ENCODE data around the gene PDE6A. TPM values are rescaled to one million over a fixed set of nuclear protein-coding genes. Genes with fewer than 3 reads are reported as not detected.

The PDE6A gene
- total RNA-seq, 4 donors from 2014 or later = not detected

DNA sequence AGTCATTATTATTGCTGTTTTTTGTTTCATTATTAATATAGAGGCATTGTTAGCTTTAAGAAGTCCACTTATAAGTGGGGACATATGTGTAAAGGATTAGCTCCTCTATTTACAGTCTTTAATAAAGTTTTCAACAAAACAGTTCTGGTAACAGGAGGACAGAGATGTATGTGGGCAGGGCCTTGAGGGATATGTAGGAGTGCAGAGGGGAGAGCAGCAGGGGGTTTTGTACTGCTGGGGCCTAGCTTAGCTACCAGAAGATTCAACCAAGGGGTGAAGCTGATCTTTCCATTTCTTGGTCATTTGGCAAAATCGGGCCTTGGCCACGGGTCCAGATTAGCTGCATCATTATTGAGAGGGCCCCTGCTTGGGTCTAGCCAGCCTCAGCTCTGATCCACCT lies 124.6 kb downstream of the PDE6A start:
- intact Hi-C loops (cut with DNase I) = no loop called here
- no peak for DNase-seq (ENCODE audit: extremely low spot score)
- Histone ChIP-seq H3K4me3 (no peak overlapping the region), H3K4me1 (peaks cover 30 to 38% (median 35%) of the 10 kb centered on the region in 4 donors), H3K27me3 (no peaks in the 10 kb centered on the region), H3K36me3 (peaks cover 0 to 12% (median under 1%) of the 10 kb centered on the region in 4 donors), H3K27ac (replicated peaks in 1 of 4) (no peak overlapping the region), H3K9me3 (no peaks in the 10 kb centered on the region)
- TF ChIP-seq EP300 (IDR thresholded peaks at IDR 0.05) (no peak), POLR2A (IDR thresholded peaks at IDR 0.05; ENCODE audit: low read depth) (no peak), POLR2AphosphoS5 (IDR thresholded peaks at IDR 0.05) (no peak)
- TF ChIP-seq, protein P1, sequence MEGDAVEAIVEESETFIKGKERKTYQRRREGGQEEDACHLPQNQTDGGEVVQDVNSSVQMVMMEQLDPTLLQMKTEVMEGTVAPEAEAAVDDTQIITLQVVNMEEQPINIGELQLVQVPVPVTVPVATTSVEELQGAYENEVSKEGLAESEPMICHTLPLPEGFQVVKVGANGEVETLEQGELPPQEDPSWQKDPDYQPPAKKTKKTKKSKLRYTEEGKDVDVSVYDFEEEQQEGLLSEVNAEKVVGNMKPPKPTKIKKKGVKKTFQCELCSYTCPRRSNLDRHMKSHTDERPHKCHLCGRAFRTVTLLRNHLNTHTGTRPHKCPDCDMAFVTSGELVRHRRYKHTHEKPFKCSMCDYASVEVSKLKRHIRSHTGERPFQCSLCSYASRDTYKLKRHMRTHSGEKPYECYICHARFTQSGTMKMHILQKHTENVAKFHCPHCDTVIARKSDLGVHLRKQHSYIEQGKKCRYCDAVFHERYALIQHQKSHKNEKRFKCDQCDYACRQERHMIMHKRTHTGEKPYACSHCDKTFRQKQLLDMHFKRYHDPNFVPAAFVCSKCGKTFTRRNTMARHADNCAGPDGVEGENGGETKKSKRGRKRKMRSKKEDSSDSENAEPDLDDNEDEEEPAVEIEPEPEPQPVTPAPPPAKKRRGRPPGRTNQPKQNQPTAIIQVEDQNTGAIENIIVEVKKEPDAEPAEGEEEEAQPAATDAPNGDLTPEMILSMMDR (IDR thresholded peaks at IDR 0.05) = no peak
- 100% methylated on average over 2 of the region's 2 CpGs for WGBS

DNA sequence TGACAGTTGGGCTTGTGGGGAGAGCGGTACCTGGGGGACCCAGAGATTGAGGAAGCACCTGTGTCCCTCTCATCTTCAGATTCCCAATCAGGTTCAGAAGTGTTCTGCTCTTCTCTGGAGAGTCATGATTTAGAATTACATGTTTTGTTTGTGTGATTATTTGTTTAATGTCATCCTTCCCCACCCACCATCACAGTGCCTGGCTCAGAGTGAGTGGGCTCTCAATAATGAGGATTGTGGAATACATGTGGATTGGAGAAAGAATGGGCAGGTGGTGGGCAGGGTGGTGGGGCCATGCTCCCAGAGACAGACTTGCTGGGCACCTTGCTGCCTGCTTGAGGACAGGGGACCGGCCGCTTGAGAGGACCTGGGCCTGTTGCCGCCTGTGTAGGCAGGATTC lies 126.5 kb downstream of the PDE6A start:
- Histone ChIP-seq H3K4me1 (peaks cover 11 to 31% (median 22%) of the 10 kb centered on the region in 4 donors), H3K4me3 (no peak overlapping the region), H3K9me3 (no peaks in the 10 kb centered on the region), H3K36me3 (peaks cover 0 to 12% (median 0%) of the 10 kb centered on the region in 4 donors), H3K27me3 (no peaks in the 10 kb centered on the region), H3K27ac (replicated peaks in 1 of 4) (no peak overlapping the region)
- TF ChIP-seq EP300 (IDR thresholded peaks at IDR 0.05) (no peak), POLR2A (IDR thresholded peaks at IDR 0.05; ENCODE audit: low read depth) (no peak), POLR2AphosphoS5 (IDR thresholded peaks at IDR 0.05) (no peak)
- TF ChIP-seq, protein P1 (IDR thresholded peaks at IDR 0.05) = no peak
- intact Hi-C loops (cut with DNase I) = no loop called here
- 96% methylated on average over 2 of the region's 4 CpGs for WGBS
- DNase-seq (ENCODE audit: extremely low spot score) = no peak

DNA sequence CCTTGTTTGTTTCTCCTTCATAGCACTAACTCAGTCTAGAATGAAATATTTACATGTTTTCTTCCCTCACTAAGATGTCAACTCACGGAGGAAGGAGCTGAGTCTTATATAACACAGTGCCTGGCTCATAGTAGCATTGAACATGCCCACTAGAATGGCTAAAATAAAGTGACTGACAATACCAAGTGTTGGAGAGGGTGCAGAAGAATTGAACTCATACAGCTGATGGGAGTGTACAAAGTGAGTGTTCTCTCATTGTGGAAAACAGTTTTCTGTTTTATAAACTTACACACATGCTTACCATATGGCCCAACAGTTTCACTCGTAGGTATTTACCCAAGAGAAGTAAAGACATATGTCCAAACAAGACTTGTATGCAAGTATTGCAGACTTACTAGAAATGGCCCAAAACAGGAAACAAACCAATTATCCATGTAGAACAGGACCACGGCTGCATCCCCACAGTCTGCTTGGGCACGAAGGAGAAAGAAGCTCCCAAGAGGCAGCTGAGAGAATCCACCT lies 127.0 kb downstream of the PDE6A start:
- Histone ChIP-seq H3K27ac (replicated peaks in 1 of 4) (no peak overlapping the region), H3K9me3 (no peaks in the 10 kb centered on the region), H3K27me3 (no peaks in the 10 kb centered on the region), H3K4me1 (peaks cover 11 to 31% (median 21%) of the 10 kb centered on the region in 4 donors), H3K36me3 (peaks cover 0 to 12% (median 0%) of the 10 kb centered on the region in 4 donors), H3K4me3 (no peak overlapping the region)
- intact Hi-C loops (cut with DNase I) = no loop called here
- DNase-seq (ENCODE audit: extremely low spot score) = no peak
- 81% methylated on average over 4 of the region's 4 CpGs for WGBS
- TF ChIP-seq, protein P1 (IDR thresholded peaks at IDR 0.05) = no peak
- TF ChIP-seq EP300 (IDR thresholded peaks at IDR 0.05) (no peak), POLR2A (IDR thresholded peaks at IDR 0.05; ENCODE audit: low read depth) (no peak), POLR2AphosphoS5 (IDR thresholded peaks at IDR 0.05) (no peak)

DNA sequence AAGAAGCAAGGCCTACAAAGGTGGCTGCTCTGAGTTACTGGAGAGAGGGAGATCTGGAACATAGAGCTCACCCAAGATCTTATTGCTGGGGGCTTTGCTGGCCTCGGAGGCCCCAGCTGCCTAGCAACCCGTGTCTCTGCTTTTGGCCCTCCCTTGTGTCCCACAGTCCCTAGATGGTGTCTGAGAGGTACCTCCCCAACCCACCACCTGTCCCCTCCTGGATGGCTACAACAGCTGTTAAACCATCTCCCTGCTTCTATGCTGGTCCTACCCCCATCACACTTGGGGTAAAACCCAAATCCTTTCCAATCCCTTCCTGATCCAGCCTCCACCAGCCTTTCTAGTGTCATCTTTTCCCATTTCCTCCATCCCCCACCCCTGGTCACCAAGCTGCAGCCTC lies 127.9 kb downstream of the PDE6A start:
- H3K27me3 ChIP-seq = no peaks in the 10 kb centered on the region
- no peak for DNase-seq (ENCODE audit: extremely low spot score)
- H3K36me3 ChIP-seq = peaks cover 0 to 7% (median 0%) of the 10 kb centered on the region in 4 donors

More for the DNA sequence above, 127.9 kb downstream of the PDE6A start:
- intact Hi-C loops (cut with DNase I) = no loop called here
- Histone ChIP-seq H3K4me3 (no peak overlapping the region), H3K9me3 (no peaks in the 10 kb centered on the region), H3K27ac (replicated peaks in 1 of 4) (peak overlapping the region in 1 of 4 donors; percentile 2), H3K4me1 (peaks cover 13 to 35% (median 15%) of the 10 kb centered on the region in 4 donors)
- WGBS = no CpG with 5 or more reads among the region's 2 CpGs
- TF ChIP-seq POLR2A (IDR thresholded peaks at IDR 0.05; ENCODE audit: low read depth) (no peak), POLR2AphosphoS5 (IDR thresholded peaks at IDR 0.05) (no peak), EP300 (IDR thresholded peaks at IDR 0.05) (no peak)
- TF ChIP-seq, protein P1 (IDR thresholded peaks at IDR 0.05) = no peak
